ENCODE data around the gene CYBA.
A peak's percentile ranks its signal among the peaks of the same experiment; 100 is the strongest.

Gene CYBA

DNA sequence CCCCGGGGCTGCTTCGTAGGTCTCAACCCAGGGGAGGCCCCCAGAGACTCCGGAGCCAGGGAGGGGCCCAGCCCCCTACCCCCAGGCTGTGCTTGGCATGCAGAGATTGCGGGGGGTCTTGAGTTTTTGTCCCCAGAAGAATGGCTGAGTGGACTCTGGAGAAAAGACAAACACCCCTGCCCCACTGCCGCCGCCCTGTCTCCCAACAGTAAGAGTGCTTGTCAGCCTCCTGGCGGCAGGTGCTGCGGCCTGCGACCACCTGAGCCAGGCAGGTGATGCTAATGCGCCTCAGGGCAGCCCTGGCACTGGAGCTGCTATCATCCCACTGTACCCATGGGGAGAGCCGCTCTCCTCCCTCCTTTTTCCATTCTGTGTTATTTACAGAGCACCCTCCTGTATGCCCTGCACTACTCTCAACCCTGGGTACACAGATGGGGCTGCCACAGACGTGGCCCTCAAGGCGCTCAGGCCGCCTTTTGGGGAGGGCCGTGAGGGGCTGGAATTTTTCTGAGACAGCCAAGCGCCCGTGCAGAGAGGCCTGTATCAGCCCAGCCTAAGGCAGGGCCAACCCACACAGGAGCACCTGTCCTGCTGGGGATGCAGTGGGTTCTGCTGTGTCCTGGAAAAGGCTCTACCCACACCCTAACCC lies 15.1 kb downstream of the CYBA start:
- TF ChIP-seq, protein P1, sequence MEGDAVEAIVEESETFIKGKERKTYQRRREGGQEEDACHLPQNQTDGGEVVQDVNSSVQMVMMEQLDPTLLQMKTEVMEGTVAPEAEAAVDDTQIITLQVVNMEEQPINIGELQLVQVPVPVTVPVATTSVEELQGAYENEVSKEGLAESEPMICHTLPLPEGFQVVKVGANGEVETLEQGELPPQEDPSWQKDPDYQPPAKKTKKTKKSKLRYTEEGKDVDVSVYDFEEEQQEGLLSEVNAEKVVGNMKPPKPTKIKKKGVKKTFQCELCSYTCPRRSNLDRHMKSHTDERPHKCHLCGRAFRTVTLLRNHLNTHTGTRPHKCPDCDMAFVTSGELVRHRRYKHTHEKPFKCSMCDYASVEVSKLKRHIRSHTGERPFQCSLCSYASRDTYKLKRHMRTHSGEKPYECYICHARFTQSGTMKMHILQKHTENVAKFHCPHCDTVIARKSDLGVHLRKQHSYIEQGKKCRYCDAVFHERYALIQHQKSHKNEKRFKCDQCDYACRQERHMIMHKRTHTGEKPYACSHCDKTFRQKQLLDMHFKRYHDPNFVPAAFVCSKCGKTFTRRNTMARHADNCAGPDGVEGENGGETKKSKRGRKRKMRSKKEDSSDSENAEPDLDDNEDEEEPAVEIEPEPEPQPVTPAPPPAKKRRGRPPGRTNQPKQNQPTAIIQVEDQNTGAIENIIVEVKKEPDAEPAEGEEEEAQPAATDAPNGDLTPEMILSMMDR (IDR thresholded peaks at IDR 0.05; ENCODE audit: extremely low read depth, missing control alignments): no peak
- no peak for DNase-seq (ENCODE audit: low spot score)

DNA sequence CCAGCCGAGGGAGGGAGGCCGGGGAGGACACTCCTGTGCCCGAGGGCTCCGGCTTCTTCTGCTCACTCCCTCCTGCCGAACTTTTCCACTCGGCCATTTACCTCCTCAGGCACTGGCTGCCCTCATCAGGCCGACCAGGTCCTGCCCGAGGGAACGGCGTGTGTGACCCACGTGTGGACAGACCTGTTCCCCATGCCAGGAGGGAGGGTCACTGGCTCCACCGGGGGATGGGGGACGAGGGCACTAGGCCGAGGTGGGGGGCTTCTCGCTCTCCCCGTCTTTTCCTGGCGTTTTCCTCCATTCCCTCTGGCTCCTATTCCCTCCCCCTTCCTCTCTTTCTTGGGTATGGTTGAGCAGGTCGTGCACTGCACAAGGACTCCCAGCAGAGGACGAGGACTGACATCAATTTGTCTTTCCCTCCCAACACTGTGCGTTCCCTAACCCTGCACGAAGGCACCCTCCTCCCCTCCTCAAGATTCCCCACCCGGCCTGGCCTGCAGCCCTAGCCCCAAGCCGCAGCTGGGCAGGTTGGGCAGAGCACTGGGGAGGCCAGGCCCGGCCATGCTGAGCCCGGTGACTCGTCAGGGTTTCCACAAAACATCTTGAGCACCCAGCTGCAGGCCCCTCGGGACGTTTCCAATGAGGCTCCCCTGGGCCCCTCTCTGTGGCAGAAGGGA lies 15.7 kb downstream of the CYBA start:
- DNase-seq (ENCODE audit: low spot score): no peak
- TF ChIP-seq, protein P1 (IDR thresholded peaks at IDR 0.05; ENCODE audit: extremely low read depth, missing control alignments): no peak

DNA sequence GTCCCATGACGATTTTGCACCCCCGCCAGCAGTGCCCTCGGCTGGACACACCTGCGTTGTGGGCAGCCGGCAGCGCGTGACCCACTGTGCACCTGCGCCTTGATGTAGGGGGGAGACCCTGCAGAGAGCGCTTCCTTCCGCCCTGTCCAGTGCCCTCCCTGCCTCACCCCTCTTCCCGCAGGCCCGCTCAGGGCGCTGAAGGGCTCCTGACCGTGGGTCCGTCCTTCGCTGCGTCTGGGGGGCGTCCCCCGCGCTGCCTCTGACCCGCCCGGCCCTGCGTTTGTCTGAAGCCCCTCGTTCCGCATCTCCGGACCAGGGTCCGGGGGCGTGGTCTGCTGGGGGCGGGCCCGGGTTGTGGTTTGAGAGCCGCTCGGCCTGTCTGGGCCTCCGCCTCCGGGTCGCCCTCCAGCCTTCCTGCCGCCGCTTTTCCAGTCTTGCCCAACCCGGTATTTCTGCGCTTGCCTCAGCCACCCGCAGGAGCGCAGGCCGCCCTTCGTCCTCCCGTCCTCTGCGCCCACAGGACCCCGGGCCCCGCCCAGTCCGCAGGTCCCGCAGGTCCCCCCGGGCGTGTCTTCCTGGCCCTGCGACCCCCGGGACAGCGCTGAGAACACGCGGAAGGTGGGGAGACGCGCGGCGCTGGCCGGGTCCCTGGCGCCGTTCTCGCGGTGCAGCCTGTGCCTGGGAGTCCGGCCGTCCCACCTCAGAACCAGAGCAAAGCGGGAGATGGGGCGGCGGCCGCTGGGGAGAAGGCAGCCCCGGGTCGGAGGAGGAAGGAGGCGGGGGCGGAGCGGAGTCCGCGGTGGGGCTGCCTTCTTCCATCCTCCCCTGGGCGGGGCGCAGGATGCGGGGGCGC lies 16.5 kb downstream of the CYBA start:
- DNase-seq (ENCODE audit: low spot score): peak; percentile 89
- TF ChIP-seq, protein P1 (IDR thresholded peaks at IDR 0.05; ENCODE audit: extremely low read depth, missing control alignments): no peak

DNA sequence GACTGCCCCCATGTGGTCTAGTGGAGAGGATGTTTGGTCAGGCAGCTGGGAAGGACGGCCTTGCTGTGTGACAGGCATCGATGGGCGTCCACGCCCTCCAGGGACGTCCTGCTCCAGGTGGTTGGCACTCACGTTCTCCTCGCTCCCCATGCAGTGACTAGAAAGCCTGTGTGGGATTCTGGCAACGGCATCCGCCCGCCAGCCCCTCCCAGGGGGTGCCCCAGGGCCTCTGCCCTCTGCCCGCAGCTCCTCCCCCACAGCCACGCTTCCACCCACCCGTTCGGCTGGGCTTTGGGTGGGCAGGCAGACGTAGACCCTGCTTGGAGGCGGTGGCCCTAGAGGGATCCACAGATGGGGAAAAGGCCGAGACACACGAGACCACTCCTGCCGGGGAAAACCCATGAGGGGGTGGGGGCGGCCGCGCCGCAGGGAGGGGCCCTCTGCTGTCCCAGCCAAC lies 17.1 kb downstream of the CYBA start:
- DNase-seq (ENCODE audit: low spot score): peak; percentile 88
- TF ChIP-seq, protein P1 (IDR thresholded peaks at IDR 0.05; ENCODE audit: extremely low read depth, missing control alignments): no peak

DNA sequence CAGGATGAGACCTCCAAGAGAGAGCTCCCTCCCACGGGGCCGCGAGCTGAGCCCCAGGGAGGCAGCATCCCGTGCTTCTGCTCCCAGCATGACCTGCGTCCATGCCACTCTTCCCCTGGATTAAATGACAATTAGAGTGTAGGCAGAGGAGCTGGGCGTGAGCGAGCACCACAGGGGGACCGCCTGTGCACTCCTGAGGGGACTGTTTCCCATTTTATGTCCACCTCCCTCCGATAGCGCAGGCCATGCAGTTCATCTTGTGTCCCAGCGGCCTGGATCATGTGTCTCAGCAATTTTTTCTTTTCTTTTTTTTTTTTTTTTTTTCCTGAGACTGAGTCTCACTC lies 18.3 kb downstream of the CYBA start:
- DNase-seq (ENCODE audit: low spot score): no peak
- TF ChIP-seq, protein P1 (IDR thresholded peaks at IDR 0.05; ENCODE audit: extremely low read depth, missing control alignments): no peak

DNA sequence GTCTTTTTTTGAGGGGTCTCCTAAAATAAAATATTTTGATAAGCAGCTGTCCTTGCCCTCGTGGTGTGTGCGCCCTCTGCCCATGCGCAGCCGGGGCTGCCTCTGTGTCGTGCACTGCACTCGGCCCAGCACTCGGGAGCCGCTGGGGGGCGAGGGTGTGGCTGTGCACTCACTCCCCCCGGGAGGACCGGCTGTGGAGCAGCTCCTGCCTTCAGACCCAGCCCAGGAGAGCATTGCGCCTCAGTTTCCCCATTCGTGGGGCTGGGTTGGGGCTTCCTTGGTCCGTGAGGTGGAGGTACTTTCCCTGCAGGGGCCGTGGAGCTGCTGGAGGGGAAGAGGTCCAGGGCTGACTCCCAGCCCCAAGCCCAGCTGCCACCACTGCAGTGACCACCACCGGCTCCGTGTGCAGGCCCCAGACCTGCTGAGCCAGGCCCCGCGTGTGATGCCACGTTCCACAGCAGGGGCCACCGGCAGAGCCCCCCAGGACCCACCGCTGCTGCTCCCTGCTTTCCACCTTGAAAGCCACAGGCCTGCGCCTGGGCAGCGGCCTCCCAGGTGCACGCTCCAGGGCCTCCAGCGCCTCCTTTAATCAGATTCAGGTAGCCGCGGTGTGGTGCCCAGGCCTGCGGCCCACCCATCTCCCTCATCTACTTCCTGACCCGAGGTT lies 18.8 kb downstream of the CYBA start:
- no peak for DNase-seq (ENCODE audit: low spot score)
- TF ChIP-seq, protein P1 (IDR thresholded peaks at IDR 0.05; ENCODE audit: extremely low read depth, missing control alignments): no peak
